ENCODE data around the gene ARID3B.
A peak's percentile ranks its signal among the peaks of the same experiment; 100 is the strongest.
"Not testable (repeated sequence)": the region's sequence is repeated elsewhere in the genome, so short reads cannot be mapped to it uniquely, and the experiment has no call there.

ARID3B gene

GRCh38 chr15:74540761-74541493, at the start of gene ARID3B:
Gene ARID3B, plus strand, starts transcription at chr15:74541220. Its CDS starts 2,717 bp downstream, at chr15:74543937.
- peak; percentile 89 to 93 for DNase-seq (ENCODE audit: low read depth in 2 of 2)

- DNase-seq (ENCODE audit: low read depth in 2 of 2) = no peak
These were observed 44.4 kb upstream of the ARID3B start for GRCh38 chr15:74496648-74497047.

- DNase-seq (ENCODE audit: low read depth in 2 of 2) = no peak
These were observed 43.4 kb upstream of the ARID3B start for GRCh38 chr15:74497584-74497983.

- no peak for DNase-seq (ENCODE audit: low read depth in 2 of 2)
These were observed 41.7 kb upstream of the ARID3B start for GRCh38 chr15:74499366-74499765.

GRCh38 chr15:74500401-74500800, 40.6 kb upstream of the ARID3B start:
- DNase-seq (ENCODE audit: low read depth in 2 of 2) = no peak

- DNase-seq (ENCODE audit: low read depth in 2 of 2) = no peak
These were observed 38.7 kb upstream of the ARID3B start for GRCh38 chr15:74502301-74502700.

GRCh38 chr15:74504418-74504817, 36.6 kb upstream of the ARID3B start:
- no peak for DNase-seq (ENCODE audit: low read depth in 2 of 2)

GRCh38 chr15:74504836-74505235, 36.2 kb upstream of the ARID3B start:
- no peak for DNase-seq (ENCODE audit: low read depth in 2 of 2)

GRCh38 chr15:74505837-74506514, 35.0 kb upstream of the ARID3B start:
- DNase-seq (ENCODE audit: low read depth in 2 of 2) = no peak

- no peak for DNase-seq (ENCODE audit: low read depth in 2 of 2)
These were observed 34.5 kb upstream of the ARID3B start for GRCh38 chr15:74506515-74506840.

- DNase-seq (ENCODE audit: low read depth in 2 of 2) = no peak
These were observed 29.4 kb upstream of the ARID3B start for GRCh38 chr15:74511583-74511982.

- not testable (repeated sequence) for DNase-seq (ENCODE audit: low read depth in 2 of 2)
These were observed 27.0 kb upstream of the ARID3B start for GRCh38 chr15:74514059-74514458.

GRCh38 chr15:74517096-74517495, 23.9 kb upstream of the ARID3B start:
- no peak for DNase-seq (ENCODE audit: low read depth in 2 of 2)

- no peak for DNase-seq (ENCODE audit: low read depth in 2 of 2)
These were observed 21.7 kb upstream of the ARID3B start for GRCh38 chr15:74519311-74519710.

GRCh38 chr15:74520407-74520806, 20.6 kb upstream of the ARID3B start:
- no peak for DNase-seq (ENCODE audit: low read depth in 2 of 2)

- no peak for DNase-seq (ENCODE audit: low read depth in 2 of 2)
These were observed 17.0 kb upstream of the ARID3B start for GRCh38 chr15:74523982-74524381.

GRCh38 chr15:74525309-74525708, 15.7 kb upstream of the ARID3B start:
- DNase-seq (ENCODE audit: low read depth in 2 of 2) = no peak

- DNase-seq (ENCODE audit: low read depth in 2 of 2) = no peak
These were observed 15.1 kb upstream of the ARID3B start for GRCh38 chr15:74525945-74526344.

- DNase-seq (ENCODE audit: low read depth in 2 of 2) = no peak
These were observed 12.1 kb upstream of the ARID3B start for GRCh38 chr15:74528876-74529275.

GRCh38 chr15:74529921-74530320, 11.1 kb upstream of the ARID3B start:
- no peak for DNase-seq (ENCODE audit: low read depth in 2 of 2)

GRCh38 chr15:74530771-74531143, 10.3 kb upstream of the ARID3B start:
- no peak for DNase-seq (ENCODE audit: low read depth in 2 of 2)

GRCh38 chr15:74531144-74531811, 9.7 kb upstream of the ARID3B start:
- no peak for DNase-seq (ENCODE audit: low read depth in 2 of 2)
